HEK293 (cell line): ENCODE measurements around the gene PAPSS1.
"Not testable (repeated sequence)": the region's sequence is repeated elsewhere in the genome, so short reads cannot be mapped to it uniquely, and the experiment has no call there.

Experiments used
- CTCF ChIP-seq: fragments of 450-650 bp; formaldehyde crosslinking; IDR thresholded peaks from 2 replicates; pipeline ENCODE4 v1.5.1; 2016; ENCODE audit warnings: missing biosample characterization, missing genetic modification characterization
- WT1 ChIP-seq: fragments of 450-650 bp; formaldehyde crosslinking; IDR thresholded peaks from 2 replicates; pipeline ENCODE4 v1.5.1; 2016; ENCODE audit warnings: missing biosample characterization, missing genetic modification characterization
- ZBTB10 ChIP-seq: fragments of 450-650 bp; formaldehyde crosslinking; IDR thresholded peaks from 2 replicates; pipeline ENCODE4 v1.5.1; 2016; ENCODE audit warnings: missing biosample characterization, missing genetic modification characterization
- ZFHX2 ChIP-seq: fragments of 450-650 bp; formaldehyde crosslinking; conservative IDR thresholded peaks from 2 replicates; pipeline ENCODE4 v1.5.1; 2016; ENCODE audit warnings: missing biosample characterization, missing genetic modification characterization
- ZNF114 ChIP-seq: fragments of 450-650 bp; formaldehyde crosslinking; IDR thresholded peaks from 2 replicates; pipeline ENCODE4 v1.5.0; 2017; ENCODE audit warnings: missing biosample characterization, missing genetic modification characterization
- ZNF221 ChIP-seq: fragments of 450-650 bp; formaldehyde crosslinking; IDR thresholded peaks from 2 replicates; pipeline ENCODE4 v1.5.1; 2017; ENCODE audit warnings: missing biosample characterization, missing genetic modification characterization, borderline replicate concordance
- ZNF266 ChIP-seq: fragments of 450-650 bp; formaldehyde crosslinking; IDR thresholded peaks from 2 replicates; pipeline ENCODE4 v1.5.1; 2016; ENCODE audit warnings: missing biosample characterization, missing genetic modification characterization, low read depth
- ZNF585B ChIP-seq: fragments of 450-650 bp; formaldehyde crosslinking; IDR thresholded peaks from 2 replicates; pipeline ENCODE4 v1.5.1; 2016; ENCODE audit warnings: missing biosample characterization, missing genetic modification characterization

GRCh38 chr4:107696187-107696586, 23.8 kb downstream of the PAPSS1 start:
- TF ChIP-seq ZNF266; ZBTB10 (tag by site-specific recombination); CTCF; ZNF221 (tag by site-specific recombination); ZNF114 (tag by site-specific recombination); WT1; ZFHX2 (tag by site-specific recombination); ZNF585B: not testable (repeated sequence)
